Stimulated activated CD8-positive, alpha-beta memory T cell treated with anti-CD3 and anti-CD28 coated beads, Interleukin-15, amount 100 ng/mL, for 4 hours (primary cell): ENCODE results near the gene TGM4.

Experiments used
- DNase-seq, 2 donors: peaks; one replicate each; pipeline ENCODE4 v3.0.0-alpha.2; 2020; ENCODE audit warnings: low read depth in 2 of 2

The TGM4 gene

DNA sequence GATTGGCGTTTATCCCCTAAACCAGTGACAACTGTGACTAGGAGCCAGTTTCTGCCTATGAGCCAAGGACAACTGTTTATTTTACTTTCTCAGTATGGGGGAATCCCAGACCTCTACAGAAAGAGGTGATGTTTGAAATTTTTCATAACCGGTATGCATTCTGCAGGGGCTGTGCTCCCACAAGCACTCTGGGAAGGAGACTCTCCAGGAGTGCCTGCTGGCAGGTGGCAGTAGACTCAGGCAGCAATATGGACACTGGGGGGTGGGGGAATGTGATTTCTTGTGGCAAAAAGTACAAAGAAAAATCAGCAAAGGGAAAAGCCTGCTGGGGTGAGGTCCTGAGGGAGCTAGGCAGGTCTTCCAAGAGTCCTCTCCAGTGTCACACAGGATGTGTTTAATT is 5.9 kb downstream of the TGM4 start:
- no peak for DNase-seq

DNA sequence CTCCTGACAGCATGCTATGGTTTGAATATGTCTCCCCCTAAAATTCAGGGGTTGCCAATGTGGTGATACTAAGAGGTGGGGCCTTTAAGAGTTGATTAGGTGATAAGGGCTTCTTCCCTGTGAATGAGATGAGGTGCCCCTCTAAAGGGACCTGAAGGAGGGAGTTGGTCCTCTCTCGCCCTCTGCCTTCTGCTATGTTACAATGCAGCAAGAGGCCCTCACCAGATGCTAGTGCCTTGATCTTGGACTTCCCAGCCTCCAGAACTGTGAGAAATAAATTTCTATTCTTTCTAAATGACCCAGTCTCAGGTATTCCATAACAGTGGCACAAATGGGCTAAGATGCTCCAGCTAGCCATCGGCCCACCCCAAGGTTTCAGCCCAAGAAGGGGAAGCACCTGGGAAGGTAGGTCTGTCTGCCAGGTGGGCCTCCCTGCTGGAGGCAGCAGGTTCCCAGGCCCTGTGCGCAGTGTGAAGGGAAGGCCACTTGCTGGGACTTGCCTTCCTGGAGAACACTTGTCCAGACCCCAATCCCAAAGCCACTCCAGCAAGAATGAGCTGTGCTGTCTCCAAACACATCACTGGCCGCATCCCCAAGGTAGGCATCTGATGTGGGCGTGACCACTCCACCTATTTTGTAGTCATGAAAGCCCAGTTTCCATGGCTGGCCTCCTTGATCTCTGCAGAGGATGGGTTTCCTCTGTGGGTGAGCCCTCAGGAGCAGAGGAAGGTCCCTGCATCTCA is 9.0 kb downstream of the TGM4 start:
- no peak for DNase-seq

DNA sequence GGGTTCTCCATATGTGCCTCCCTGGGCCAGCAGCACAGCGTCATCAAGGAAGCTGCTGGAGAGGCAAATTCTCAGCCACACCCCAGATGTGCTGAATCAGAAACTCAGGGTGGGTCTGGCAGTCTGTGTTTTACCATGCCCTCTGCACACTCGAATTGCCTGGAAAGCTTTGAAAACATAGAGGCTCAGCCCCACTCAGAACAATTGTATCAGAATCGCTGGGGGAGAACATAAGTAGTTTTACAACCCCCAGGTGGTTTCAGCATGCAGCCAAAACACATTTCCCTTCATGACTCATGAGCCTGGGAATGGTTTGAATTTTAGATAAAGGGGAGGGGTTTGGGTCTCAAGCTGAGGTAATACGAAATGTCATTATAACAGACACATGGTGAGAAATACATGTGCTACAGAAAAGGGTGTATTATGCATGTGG is 9.6 kb downstream of the TGM4 start:
- DNase-seq, result no peak

DNA sequence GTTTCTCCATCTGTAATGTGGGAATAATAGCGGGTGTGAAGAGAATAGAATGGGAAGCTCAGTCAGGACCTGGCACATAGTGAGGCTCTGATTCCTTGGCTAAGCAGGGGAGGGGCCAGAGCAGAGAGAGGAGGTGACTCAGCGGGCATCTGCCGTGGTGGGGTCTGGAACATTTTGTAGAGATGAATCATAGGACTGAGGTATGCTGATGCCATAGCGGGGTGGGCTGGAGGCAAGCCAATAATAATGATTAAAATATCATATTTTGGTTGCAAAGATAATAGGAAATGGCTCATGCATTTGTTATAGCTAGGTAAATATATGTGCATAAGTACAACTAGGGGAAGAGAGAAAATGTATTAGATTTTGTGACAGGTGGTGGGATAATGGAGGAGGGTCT is 11.2 kb downstream of the TGM4 start:
- no peak for DNase-seq

DNA sequence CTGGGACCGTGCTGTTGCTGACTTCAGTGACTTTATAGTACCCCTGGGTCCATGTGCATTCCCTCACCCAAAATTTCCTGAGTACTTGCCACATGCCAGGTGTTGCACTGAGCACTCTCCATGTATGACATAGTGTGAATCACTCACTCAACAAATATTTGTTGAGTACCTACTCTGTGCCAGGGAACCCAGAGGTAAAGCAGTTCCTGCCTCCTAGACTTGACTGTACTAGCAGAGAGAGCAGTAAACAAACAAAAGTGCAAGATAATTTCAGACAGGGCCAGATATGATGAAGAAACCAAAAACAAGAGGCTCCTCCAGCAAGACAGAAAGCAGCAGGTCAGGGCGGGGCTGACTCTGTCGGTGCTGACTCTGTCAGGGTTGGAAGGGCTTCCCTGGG is 12.2 kb downstream of the TGM4 start:
- no peak for DNase-seq

DNA sequence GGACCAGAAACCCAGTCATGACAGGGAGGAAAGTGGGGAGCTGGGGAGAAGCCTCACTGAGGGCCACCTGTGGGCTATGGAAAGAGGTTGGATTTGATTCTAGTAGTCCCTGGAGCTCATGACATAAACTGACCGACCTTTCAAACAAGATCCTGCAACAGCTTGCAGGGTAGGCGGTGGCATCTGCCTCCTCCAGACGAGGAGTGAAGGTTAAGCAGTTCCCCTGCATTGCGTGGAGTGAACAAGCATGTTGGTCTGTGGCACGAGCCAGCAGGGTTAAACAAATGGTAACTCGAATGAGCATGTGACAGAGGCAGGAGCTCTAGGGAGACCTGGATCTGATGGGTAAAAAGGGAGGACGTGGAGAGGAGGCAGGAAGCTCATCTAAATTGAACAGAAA is 12.7 kb downstream of the TGM4 start:
- DNase-seq, result no peak

DNA sequence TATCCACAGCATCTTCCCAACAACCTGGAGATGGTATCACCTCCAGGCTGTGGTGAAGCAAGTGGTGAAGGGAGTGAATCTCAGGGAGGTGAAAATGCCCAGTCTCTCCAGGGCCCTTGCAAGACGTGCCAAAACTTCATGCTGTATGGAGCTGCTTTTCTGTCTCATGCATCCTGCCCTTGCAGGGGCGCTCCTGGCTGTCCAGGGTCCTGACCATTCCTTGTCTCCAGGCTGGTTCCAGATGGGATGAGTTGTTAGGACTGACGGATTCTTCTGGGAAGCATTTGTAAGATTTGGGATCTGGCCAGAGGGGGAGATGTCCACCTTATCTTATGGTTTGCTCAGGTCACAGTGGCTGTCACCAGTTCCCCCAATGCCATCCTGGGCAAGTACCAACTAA is 15.8 kb downstream of the TGM4 start:
- DNase-seq, result no peak

DNA sequence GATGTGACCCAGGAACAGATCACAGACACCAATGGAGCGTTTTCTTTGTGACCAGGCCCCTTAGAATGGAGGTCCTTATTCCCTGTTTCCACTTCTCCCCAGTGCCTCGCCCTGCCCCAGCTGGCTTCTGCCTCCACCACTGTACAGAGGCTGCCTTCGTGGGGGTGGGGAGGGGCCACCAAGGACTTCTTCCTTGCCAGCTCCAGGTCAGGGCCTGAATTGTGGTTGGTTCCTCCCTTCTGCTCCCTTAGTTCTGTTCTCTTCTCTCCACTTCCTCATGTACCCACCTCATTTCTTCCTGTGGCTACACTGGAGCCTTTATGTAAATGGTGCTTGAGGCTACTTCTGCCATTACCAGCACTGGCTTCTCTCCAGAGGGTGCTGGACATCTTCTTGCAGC is 16.4 kb downstream of the TGM4 start:
- no peak for DNase-seq

DNA sequence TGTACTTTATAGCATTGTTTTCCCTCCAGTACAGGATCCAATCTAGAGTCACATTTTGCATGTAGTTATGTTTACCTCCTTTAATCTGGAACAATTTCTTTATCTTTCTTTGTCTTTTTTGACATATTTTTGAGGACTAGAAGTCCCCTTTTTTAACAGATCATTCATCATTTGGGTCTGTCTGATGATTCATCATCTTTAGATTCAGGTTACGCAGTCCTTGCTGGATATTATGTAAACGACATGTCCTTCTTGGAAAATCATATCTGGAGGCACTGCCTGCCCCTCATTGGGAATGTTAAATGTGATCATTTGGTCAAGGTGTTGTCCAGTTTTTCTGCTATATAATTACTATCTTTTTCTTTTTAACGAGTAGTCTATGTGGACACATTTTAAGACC is 18.3 kb downstream of the TGM4 start:
- no peak for DNase-seq

DNA sequence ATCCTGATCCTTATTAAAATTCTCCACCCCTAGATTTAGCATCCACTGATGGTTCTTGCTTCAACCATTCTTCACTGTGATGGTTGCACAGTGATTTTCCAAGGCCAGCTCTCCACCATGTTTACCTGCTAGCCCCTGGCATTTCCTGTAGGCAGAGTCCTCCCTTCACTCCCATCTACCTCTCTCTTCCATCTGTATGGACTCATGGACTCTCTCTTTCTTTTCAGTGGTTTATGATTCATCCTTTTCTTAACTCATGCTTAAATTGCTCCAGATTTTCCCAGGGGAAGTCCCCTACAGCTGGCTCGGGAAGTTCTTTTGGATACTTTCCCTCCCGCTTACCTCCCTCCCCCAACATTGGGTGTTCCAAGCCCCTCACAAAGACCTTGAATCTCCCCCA is 18.7 kb downstream of the TGM4 start:
- DNase-seq, result no peak

DNA sequence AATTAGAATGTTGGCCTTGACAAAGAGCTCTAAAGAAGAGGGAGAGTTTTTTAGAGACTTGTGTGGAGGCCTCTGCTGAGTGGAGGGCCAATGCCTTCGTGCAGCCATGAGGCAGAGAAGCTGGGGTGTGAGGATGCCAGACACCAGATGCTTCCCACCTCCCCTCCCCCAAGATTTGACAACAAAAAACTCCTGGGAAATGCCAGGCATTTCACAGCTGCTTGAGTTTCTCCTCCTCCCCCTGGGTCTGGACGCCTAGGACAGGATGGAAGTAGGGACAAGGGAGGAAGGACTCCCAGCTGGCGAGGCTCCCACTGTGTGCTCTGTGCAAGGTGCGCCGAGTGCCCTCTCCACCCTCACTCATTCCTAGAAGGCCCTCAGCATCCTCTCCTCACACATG is 20.1 kb downstream of the TGM4 start:
- no peak for DNase-seq

DNA sequence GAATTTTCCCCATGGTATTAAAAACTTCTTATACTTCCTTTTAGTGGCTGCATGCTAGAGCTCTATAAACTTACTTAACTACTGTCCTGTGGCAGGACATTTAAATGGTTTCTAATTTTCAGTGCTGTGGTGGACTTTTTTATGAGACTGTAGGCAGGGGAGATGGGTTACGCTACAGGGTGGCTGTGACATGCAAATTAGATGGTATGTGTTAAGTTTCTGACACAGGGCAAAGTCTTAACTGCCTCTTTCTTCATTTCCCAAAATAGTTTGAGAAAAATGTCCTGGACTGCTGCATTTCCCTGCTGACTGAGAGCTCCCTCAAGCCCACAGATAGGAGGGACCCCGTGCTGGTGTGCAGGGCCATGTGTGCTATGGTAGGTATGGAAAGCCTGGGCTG is 22.0 kb downstream of the TGM4 start:
- no peak for DNase-seq

DNA sequence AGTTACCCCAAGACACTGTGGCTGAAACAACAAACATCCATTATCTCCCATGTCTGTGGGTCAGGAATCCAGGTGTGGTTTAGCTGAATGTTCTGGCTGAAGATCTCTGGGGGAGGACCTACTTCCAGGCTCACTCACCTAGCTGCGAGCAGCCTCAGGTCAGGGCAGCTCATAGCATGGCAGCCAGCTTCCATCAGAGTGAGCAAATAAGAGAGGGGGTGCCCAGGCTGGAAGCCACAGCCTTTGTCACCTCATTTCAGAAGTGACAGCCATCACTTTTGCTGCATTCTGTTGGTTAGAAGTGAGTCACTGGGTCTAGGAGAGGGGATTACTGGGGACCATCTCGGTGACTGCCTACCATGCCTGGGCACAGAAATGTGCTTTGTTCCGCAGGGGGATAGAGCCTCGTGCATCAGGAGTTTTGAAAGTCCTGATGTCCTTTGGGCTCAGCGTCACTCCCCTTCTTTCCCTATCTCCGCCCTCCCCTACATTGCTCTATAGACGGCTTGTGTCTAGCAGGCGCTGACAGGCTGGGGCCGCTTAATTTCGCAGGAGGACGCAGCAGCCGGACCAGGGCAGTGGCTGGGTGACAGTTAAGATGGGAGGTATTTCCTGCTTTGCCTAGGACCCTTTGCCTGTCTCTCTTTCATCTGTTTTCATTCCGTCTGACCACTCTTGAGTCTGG is 25.4 kb downstream of the TGM4 start:
- DNase-seq, result no peak

DNA sequence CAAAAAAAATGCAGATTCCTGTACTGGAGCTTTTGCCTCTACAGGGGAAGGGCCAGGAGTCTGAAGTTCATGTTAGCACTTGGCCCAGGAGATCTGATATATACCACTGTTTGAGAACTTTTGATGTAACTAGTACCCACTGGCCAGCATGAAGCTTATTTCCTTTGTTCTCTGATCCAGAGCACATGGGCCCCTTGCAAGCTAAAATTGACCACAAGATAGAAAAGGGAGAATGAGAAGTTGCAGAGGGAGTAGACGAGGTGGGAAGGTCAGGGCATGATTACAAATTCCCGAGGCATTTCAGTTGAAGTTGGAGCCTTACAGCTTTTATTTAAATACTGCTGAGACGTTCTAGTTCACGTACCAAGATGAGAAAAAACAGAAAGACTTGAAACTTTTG is 28.2 kb downstream of the TGM4 start:
- no peak for DNase-seq

DNA sequence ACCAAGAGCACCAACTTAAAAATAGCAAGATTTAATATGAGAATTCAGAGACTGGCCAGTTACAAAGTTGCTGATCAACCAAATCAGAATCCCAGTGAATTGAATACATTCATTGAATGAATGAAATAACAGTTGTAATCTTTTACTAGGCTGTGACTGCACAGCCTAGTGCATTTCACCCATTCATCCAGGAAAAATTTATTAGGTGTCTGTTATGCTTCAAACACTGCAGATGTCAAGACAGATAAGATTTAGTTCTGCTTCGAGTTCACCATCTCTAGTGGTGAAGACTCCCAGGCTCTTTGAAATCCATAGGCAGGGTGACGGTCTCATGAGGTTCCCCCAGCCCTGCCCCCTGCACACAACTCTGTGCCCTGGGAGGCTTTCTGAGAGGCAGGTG is 28.9 kb downstream of the TGM4 start:
- DNase-seq, result no peak

DNA sequence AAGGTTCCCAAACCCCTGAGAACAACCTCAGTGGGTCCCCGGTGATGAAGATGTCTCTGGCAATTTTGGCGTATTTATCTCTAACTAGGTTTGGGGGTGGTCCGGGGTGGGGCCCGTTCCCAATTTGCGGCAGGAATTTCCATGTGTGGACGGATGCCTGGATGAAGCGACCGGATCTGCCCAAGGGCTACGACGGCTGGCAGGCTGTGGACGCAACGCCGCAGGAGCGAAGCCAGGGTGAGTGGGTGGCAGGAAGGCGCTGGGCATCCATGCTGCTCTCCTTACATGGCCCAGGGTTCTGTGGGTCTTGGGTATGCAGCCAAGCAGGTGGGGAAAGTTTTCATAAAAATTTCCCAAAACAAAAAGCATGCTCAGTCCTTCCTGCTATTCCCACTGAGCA is 29.3 kb downstream of the TGM4 start:
- no peak for DNase-seq

DNA sequence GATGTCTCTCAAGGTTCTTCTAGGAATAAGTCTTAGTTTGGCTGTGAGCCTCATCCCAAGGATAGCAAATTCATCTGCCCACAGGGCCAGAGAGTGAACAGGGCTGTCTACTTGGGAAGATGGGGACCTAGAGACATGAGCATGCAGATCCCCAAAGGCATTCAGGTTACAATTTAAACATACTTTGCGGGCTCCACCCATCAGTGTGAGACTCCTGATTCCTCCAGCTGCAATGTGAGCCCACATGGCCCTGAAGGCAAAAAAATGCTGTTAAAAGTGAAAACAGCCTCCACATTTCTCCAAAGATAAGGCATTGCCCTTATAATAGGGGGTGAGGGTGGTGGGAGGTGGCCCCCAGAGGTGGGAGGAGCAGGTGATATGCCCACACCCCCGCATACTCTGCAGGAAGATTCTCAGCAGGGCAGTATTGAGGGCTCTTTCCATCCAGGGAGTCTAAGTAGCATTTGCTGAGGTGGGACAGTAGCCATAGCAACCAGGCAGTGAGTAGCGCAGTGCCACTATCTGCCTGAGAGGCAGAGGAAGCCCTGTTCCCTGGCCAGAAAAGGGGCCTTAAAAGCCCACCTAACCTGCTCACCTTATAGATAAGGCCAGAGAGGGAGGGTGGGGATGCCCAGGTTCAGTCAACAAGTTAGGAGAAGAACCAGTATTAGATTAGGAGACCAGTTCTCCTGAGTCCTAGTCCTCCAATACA is 31.2 kb downstream of the TGM4 start:
- DNase-seq, result no peak

DNA sequence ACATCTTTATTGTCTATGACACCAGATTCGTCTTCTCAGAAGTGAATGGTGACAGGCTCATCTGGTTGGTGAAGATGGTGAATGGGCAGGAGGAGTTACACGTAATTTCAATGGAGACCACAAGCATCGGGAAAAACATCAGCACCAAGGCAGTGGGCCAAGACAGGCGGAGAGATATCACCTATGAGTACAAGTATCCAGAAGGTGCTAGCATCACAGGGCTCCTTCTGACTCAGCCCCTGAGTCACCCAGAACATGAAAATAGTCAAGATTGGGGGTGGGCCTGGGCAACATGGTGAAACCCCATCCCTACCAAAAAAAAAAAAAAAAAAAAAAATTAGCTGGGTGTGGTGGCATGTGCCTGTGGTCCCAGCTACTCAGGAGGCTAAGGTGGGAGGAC is 32.6 kb downstream of the TGM4 start:
- DNase-seq, result no peak

DNA sequence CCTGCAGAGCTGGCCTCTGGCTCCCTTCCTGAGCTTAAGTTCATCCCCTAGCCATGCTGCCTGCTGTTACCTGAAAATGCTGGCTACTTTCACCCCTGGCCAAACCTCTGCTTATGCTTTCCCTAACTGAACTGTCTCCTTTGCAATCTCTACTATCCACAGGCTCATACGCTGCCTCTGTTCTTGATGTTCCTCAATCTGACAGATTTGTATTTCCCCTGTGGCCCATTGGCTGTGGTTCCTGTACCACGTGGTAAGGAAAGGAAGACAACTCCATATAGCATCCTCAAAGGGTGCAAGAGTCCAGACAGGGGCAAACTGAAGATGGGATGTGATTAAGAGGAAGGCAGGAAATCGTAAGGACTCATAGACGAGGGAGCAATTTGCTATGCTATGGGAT is 33.2 kb downstream of the TGM4 start:
- DNase-seq, result no peak

DNA sequence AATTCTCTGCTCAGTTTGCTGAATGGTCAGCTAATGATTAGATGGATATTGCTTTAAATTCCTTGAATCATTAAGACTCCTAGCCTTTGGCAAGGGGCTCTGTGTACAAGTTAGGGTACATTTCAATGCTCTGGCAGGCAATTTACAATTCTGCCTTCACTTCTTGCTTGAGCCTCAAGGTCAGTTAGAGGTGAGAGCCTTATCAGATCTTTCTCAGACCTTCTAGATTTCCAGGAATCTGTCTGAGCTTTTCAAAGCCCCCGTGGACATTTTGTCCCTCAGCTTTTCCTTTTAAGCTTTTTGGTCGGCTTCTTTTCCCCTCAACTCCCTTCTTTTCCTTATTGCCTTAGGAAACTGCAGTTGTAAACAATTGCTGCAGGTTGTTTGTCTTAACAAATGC is 34.7 kb downstream of the TGM4 start:
- DNase-seq, result no peak

DNA sequence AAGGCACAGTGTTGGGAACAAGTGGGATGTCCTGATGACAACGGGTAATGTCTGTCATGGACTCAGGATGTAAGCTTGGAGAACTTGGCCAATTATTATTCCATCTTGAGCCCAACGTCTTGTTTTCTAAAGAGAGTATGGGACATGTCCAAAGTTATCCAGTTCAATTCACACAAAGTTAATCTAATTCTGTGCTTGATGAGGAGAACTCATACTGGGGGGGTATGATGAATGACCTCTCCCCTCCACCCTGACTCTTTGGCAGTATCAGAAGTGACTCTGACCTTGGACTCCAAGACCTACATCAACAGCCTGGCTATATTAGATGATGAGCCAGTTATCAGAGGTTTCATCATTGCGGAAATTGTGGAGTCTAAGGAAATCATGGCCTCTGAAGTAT is 36.3 kb downstream of the TGM4 start:
- no peak for DNase-seq

DNA sequence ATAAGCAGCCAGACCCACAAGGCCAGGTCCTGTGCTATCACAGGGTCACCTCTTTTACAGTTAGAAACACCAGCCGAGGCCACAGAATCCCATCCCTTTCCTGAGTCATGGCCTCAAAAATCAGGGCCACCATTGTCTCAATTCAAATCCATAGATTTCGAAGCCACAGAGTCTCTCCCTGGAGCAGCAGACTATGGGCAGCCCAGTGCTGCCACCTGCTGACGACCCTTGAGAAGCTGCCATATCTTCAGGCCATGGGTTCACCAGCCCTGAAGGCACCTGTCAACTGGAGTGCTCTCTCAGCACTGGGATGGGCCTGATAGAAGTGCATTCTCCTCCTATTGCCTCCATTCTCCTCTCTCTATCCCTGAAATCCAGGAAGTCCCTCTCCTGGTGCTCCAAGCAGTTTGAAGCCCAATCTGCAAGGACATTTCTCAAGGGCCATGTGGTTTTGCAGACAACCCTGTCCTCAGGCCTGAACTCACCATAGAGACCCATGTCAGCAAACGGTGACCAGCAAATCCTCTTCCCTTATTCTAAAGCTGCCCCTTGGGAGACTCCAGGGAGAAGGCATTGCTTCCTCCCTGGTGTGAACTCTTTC is 39.6 kb downstream of the TGM4 start:
- peak; percentile 9 to 22 for DNase-seq

DNA sequence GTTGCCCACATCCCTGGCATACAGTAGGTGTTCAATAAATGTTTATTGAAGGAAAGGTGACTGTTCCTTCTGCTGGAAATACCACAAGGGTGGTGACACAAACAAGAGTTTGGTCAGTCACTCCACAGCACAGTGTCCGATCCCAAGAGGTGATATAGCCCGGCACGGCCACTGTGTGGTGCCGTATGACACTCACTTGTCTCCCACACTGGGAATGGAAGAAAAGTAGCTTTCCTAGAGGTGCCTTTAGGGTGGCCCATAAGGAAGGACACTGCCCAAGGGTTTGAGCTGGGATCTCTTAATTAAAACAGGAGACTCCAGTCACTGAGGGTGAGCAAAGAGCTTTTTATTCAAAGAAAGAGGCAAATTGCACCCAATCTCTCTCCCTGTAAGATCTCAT is 40.5 kb downstream of the TGM4 start:
- no peak for DNase-seq
